Aorta (tissue), 4 donors: ENCODE data around the gene ATRAID. TPM values are rescaled to one million over a fixed set of nuclear protein-coding genes. Genes with fewer than 3 reads are reported as not detected.

Experiments
- polyA plus RNA-seq, 2 donors: library from polyadenylated mRNA; stranded (reverse); fragments of 200-250 nt; gene quantifications; one replicate each; pipeline ENCODE4 v1.2.3, GENCODE V29; 2013
- total RNA-seq, 2 donors: library from RNA; stranded (reverse); fragmentation: NEBNext Ultra II Directional; extraction: Animal tissue kit (Norgen Biotek cat#: 25700); gene quantifications; one replicate each; pipeline ENCODE4 v1.2.1, GENCODE V29; 2021
- donor health status: healthy with polysubstance abuse.
- donor health status: Bipolar disorder and iron deficiency.
- donor health status: DM: no; HTN: no; CAD: no.
- donor health status: DM: yes; HTN: yes; CAD: no.

ATRAID gene
- total and polyA plus RNA-seq, 4 donors: 66.9 to 176 (median 119) TPM

Other genes with a start within 250 kb of the ATRAID start
- 10 to 100 TPM; 15.9 to 16.1 TPM for gene MAPRE3, start 241.4 kb upstream of the ATRAID start, total RNA-seq
- gene MAPRE3, start 241.4 kb upstream of the ATRAID start, polyA plus RNA-seq: 10 to 100 TPM in 1 of 2 donors, 1 to 10 TPM in 1; 7.9 to 26.7 TPM
- 100 to 1,000 TPM in 1 of 2 donors, 10 to 100 TPM in 1; 96.4 to 106 TPM for gene TMEM214, start 179.1 kb upstream of the ATRAID start, total RNA-seq
- 10 to 100 TPM; 30.2 to 93.3 TPM for gene TMEM214, start 179.1 kb upstream of the ATRAID start, polyA plus RNA-seq
- 10 to 100 TPM; 14.3 to 15.0 TPM for gene AGBL5, start 160.4 kb upstream of the ATRAID start, total RNA-seq
- gene AGBL5, start 160.4 kb upstream of the ATRAID start, polyA plus RNA-seq: 10 to 100 TPM; 11.5 to 16.7 TPM
- 100 to 1,000 TPM; 219 to 260 TPM for gene OST4, start 140.4 kb upstream of the ATRAID start, total RNA-seq
- 100 to 1,000 TPM; 531 to 750 TPM for gene OST4, start 140.4 kb upstream of the ATRAID start, polyA plus RNA-seq
- gene EMILIN1, start 133.4 kb upstream of the ATRAID start, total RNA-seq: 100 to 1,000 TPM; 180 to 200 TPM
- gene EMILIN1, start 133.4 kb upstream of the ATRAID start, polyA plus RNA-seq: 100 to 1,000 TPM in 1 of 2 donors, 10 to 100 TPM in 1; 50.0 to 249 TPM
- 1 to 10 TPM; 3.4 to 5.1 TPM for gene KHK, start 125.3 kb upstream of the ATRAID start, total RNA-seq
- 10 to 100 TPM in 1 of 2 donors, 1 to 10 TPM in 1; 6.0 to 38.7 TPM for gene KHK, start 125.3 kb upstream of the ATRAID start, polyA plus RNA-seq
- gene CGREF1, start 92.9 kb upstream of the ATRAID start, total RNA-seq: 1 to 10 TPM; 8.1 to 8.6 TPM
- 1 to 10 TPM; 5.8 to 6.9 TPM for gene CGREF1, start 92.9 kb upstream of the ATRAID start, polyA plus RNA-seq
- gene ABHD1, start 88.2 kb upstream of the ATRAID start, total RNA-seq: under 1 TPM in 1 of 2 donors, not detected in 1; 0.90 TPM
- gene ABHD1, start 88.2 kb upstream of the ATRAID start, polyA plus RNA-seq: under 1 TPM in 1 of 2 donors, not detected in 1; 0.08 TPM
- 10 to 100 TPM; 42.1 to 48.1 TPM for gene PREB, start 77.4 kb upstream of the ATRAID start, total RNA-seq
- gene PREB, start 77.4 kb upstream of the ATRAID start, polyA plus RNA-seq: 10 to 100 TPM; 24.9 to 46.3 TPM
- not detected for gene PRR30, start 72.6 kb upstream of the ATRAID start, total RNA-seq
- gene PRR30, start 72.6 kb upstream of the ATRAID start, polyA plus RNA-seq: not detected
- gene TCF23, start 63.0 kb upstream of the ATRAID start, total RNA-seq: 1 to 10 TPM in 1 of 2 donors, under 1 TPM in 1; 0.39 to 1.1 TPM
- gene TCF23, start 63.0 kb upstream of the ATRAID start, polyA plus RNA-seq: not detected
- 10 to 100 TPM; 17.9 to 21.3 TPM for gene SLC5A6, start 227 bp downstream of the ATRAID start, total RNA-seq
- gene SLC5A6, start 227 bp downstream of the ATRAID start, polyA plus RNA-seq: 10 to 100 TPM; 16.4 to 24.7 TPM
- gene CAD, start 5.3 kb downstream of the ATRAID start, total RNA-seq: 10 to 100 TPM; 19.5 to 29.7 TPM
- gene CAD, start 5.3 kb downstream of the ATRAID start, polyA plus RNA-seq: 10 to 100 TPM in 1 of 2 donors, 1 to 10 TPM in 1; 6.9 to 16.9 TPM
- 1 to 10 TPM in 1 of 2 donors, under 1 TPM in 1; 0.78 to 1.8 TPM for gene SLC30A3, start 51.0 kb downstream of the ATRAID start, total RNA-seq
- 10 to 100 TPM in 1 of 2 donors, 1 to 10 TPM in 1; 4.0 to 20.2 TPM for gene SLC30A3, start 51.0 kb downstream of the ATRAID start, polyA plus RNA-seq
- gene DNAJC5G, start 63.4 kb downstream of the ATRAID start, total RNA-seq: not detected
- 1 to 10 TPM; 2.3 TPM for gene DNAJC5G, start 63.4 kb downstream of the ATRAID start, polyA plus RNA-seq
- gene TRIM54, start 70.4 kb downstream of the ATRAID start, total RNA-seq: under 1 TPM; 0.18 to 0.39 TPM
- gene TRIM54, start 70.4 kb downstream of the ATRAID start, polyA plus RNA-seq: 1 to 10 TPM; 1.4 to 5.0 TPM
- 1 to 10 TPM; 1.2 to 2.2 TPM for gene UCN, start 96.4 kb downstream of the ATRAID start, total RNA-seq
- gene UCN, start 96.4 kb downstream of the ATRAID start, polyA plus RNA-seq: 1 to 10 TPM in 1 of 2 donors, not detected in 1; 1.3 TPM
- gene MPV17, start 111.1 kb downstream of the ATRAID start, total RNA-seq: 10 to 100 TPM; 49.9 to 68.7 TPM
- 10 to 100 TPM; 47.5 to 80.6 TPM for gene MPV17, start 111.1 kb downstream of the ATRAID start, polyA plus RNA-seq
- 10 to 100 TPM; 42.7 to 60.9 TPM for gene GTF3C2, start 144.7 kb downstream of the ATRAID start, total RNA-seq
- 10 to 100 TPM; 17.0 to 20.3 TPM for gene GTF3C2, start 144.7 kb downstream of the ATRAID start, polyA plus RNA-seq
- gene EIF2B4, start 158.3 kb downstream of the ATRAID start, total RNA-seq: 10 to 100 TPM; 32.2 to 42.7 TPM
- 10 to 100 TPM; 36.3 to 87.1 TPM for gene EIF2B4, start 158.3 kb downstream of the ATRAID start, polyA plus RNA-seq
- 10 to 100 TPM; 77.8 to 90.5 TPM for gene SNX17, start 158.6 kb downstream of the ATRAID start, total RNA-seq
- 10 to 100 TPM; 79.4 to 92.6 TPM for gene SNX17, start 158.6 kb downstream of the ATRAID start, polyA plus RNA-seq
- 10 to 100 TPM; 15.3 to 18.7 TPM for gene ZNF513, start 168.7 kb downstream of the ATRAID start, total RNA-seq
- 10 to 100 TPM in 1 of 2 donors, 1 to 10 TPM in 1; 5.5 to 32.7 TPM for gene ZNF513, start 168.7 kb downstream of the ATRAID start, polyA plus RNA-seq
- 10 to 100 TPM; 39.5 to 42.7 TPM for gene PPM1G, start 197.6 kb downstream of the ATRAID start, total RNA-seq
- 10 to 100 TPM; 37.3 to 40.7 TPM for gene PPM1G, start 197.6 kb downstream of the ATRAID start, polyA plus RNA-seq
- 10 to 100 TPM; 94.5 to 99.8 TPM for gene NRBP1, start 216.6 kb downstream of the ATRAID start, total RNA-seq
- 10 to 100 TPM; 51.2 to 81.2 TPM for gene NRBP1, start 216.6 kb downstream of the ATRAID start, polyA plus RNA-seq
- gene KRTCAP3, start 230.3 kb downstream of the ATRAID start, total RNA-seq: 1 to 10 TPM; 1.8 to 2.4 TPM
- 10 to 100 TPM in 1 of 2 donors, 1 to 10 TPM in 1; 3.9 to 13.9 TPM for gene KRTCAP3, start 230.3 kb downstream of the ATRAID start, polyA plus RNA-seq